GM18498 (cell line): ENCODE results near the gene PRRC2C.

Experiments used
- ATAC-seq: cut with Tn5 transposase; IDR thresholded peaks from one replicate; pipeline ENCODE4 v1.9.1; 2021; ENCODE audit warnings: mild to moderate bottlenecking, moderate library complexity; ENCODE audit not compliant: unreplicated experiment

PRRC2C gene

DNA sequence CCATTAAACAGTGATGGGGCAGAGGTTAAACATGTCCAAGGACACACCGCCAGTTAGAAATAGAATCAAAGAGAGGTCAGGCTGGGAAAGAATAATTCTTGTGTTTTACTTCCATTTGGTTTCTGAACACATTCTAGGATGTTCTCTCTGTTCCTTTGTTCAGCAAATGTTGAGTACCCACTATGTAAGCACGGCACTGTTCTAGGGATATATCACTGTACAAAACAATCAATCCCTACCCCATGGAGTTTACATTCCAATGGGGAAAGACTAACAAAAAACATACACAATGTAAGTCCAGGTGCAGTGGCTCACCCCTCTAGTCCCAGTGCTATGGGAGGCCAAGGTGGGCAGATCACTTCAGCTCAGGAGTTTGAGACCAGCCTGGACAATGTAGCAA, 142.9 kb downstream of the PRRC2C start:
- no peak for ATAC-seq

- ATAC-seq: no peak
These were observed 150.3 kb downstream of the PRRC2C start for GRCh38 chr1:171635661-171636060.

DNA sequence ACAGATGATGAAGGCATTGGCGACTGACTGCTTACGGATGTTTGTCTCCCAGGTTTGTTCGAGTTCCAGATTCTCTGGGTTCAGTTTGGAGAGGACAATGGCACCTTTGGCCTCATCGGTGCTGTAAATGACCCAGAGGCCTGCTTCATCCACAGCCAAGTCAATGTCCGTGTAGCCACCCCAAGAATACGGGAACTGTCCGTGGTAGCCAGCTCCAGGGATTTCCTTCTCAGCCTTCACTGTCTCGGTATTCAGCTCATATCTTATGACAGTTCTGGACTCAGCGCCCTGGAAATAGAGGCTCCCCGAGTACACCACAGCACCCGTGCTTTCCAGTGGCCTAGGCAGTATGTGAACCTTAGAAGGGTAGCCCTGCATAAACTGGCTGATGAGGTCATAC, 150.8 kb downstream of the PRRC2C start:
- ATAC-seq: no peak

DNA sequence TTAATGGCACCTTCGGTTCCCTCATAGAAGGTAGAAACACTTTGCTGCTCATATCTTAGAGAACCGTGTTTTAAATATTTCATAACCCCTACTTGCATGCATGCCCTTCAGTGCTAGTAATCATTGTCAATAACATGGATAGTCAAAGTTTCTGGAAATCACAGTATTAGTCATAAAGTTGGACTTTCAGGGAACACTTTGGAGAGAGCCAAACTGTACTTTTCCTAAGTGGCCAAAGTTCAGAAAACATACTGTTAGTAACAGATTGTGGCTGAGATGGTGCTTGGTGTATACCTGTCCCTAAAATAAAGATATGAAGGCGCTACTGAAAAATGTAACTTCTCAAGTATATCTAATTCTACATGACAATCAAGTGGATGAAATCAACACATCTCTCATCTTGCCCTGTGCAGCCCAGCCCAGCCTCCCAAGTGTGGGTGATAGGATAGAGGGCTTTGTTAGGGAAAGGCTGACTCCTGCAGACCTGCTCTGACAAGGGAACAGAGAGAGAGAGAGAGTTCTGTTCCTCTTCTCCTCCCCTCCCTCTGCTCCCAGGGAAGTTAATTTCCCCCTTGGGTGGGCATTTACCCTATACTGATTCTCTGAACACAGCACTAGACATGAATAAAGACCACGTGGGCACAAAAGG, 152.7 kb downstream of the PRRC2C start:
- no peak for ATAC-seq

DNA sequence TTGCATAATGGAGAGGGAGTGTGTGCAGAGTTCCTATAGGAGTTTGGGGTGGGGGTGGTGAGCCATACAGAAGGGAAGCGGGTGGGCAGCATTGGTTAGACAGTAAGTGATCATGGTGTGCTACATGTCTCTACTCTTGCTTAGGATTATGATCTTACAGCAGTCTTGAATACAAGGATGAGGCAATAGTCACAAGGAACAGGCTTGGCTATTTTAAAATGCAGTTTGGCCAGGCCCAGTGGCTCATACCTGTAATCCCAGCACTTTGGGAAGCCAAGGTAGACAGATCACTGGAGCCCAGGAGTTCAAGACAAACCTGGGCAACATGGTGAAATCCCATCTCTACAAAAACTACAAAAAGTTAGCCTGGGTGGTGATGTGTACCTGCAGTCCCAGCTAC, 154.9 kb downstream of the PRRC2C start:
- no peak for ATAC-seq

- no peak for ATAC-seq
These were observed 155.9 kb downstream of the PRRC2C start for GRCh38 chr1:171641076-171641864.

- ATAC-seq: no peak
These were observed 156.9 kb downstream of the PRRC2C start for GRCh38 chr1:171642197-171642596.
